HG02938 (cell line): ENCODE results near the gene TSPAN16.
A peak's percentile ranks its signal among the peaks of the same experiment; 100 is the strongest.
"Not testable (repeated sequence)": the region's sequence is repeated elsewhere in the genome, so short reads cannot be mapped to it uniquely, and the experiment has no call there.

Experiments
- ATAC-seq: cut with Tn5 transposase; IDR thresholded peaks from one replicate; pipeline ENCODE4 v1.9.1; 2021; ENCODE audit warnings: mild to moderate bottlenecking, moderate library complexity; ENCODE audit not compliant: unreplicated experiment

TSPAN16 gene

GRCh38 chr19:11342429-11342828, 46.5 kb downstream of the TSPAN16 start:
- ATAC-seq = no peak

GRCh38 chr19:11345122-11345803, 49.3 kb downstream of the TSPAN16 start:
- no peak for ATAC-seq

GRCh38 chr19:11346104-11346940, 50.4 kb downstream of the TSPAN16 start, which contains the start of the genes CCDC159 and TMEM205:
TSS of gene CCDC159 (plus strand) at chr19:11346519. CDS start at chr19:11346607, 88 bp downstream.
TSS of gene TMEM205 (minus strand) at chr19:11346268. CDS start at chr19:11345619, 649 bp downstream.
- ATAC-seq = peak; percentile 88

- ATAC-seq = no peak
Observed at GRCh38 chr19:11347546-11348039, 51.6 kb downstream of the TSPAN16 start.

- ATAC-seq = no peak
Observed at GRCh38 chr19:11349171-11349570, 53.2 kb downstream of the TSPAN16 start.

- not testable (repeated sequence) for ATAC-seq
Observed at GRCh38 chr19:11354102-11354501, 58.1 kb downstream of the TSPAN16 start.

- no peak for ATAC-seq
Observed at GRCh38 chr19:11355160-11356073, 59.5 kb downstream of the TSPAN16 start, which contains the start of gene PLPPR2. TSS of gene PLPPR2 (plus strand) at chr19:11355432. CDS start at chr19:11357674, 2,242 bp downstream.

GRCh38 chr19:11356074-11356397, 60.1 kb downstream of the TSPAN16 start:
- no peak for ATAC-seq

GRCh38 chr19:11356676-11357550, 61.0 kb downstream of the TSPAN16 start:
- ATAC-seq = no peak

- ATAC-seq = no peak
Observed at GRCh38 chr19:11359421-11359820, 63.5 kb downstream of the TSPAN16 start.

GRCh38 chr19:11361037-11361770, 65.2 kb downstream of the TSPAN16 start:
- ATAC-seq = no peak

- ATAC-seq = no peak
Observed at GRCh38 chr19:11361771-11362731, 66.1 kb downstream of the TSPAN16 start.

GRCh38 chr19:11363881-11364280, 67.9 kb downstream of the TSPAN16 start:
- no peak for ATAC-seq

- ATAC-seq = no peak
Observed at GRCh38 chr19:11364296-11364904, 68.4 kb downstream of the TSPAN16 start.

GRCh38 chr19:11364935-11365334, 69.0 kb downstream of the TSPAN16 start:
- ATAC-seq = no peak
